Ovary (tissue), 9 donors: ENCODE data around the gene MSANTD2. TPM values are rescaled to one million over a fixed set of nuclear protein-coding genes. Genes with fewer than 3 reads are reported as not detected.

Source experiments
- DNase-seq, 5 donors: peaks; one replicate each; pipeline ENCODE4 v3.0.0-alpha.2; 2019 to 2020
- H3K27ac ChIP-seq, 2 donors: fragments of 200-600 bp; one replicate each; pipeline versions ENCODE4 v1.5.1 to v1.8.0; 2019 to 2022
- H3K27me3 ChIP-seq: fragments of 200-600 bp; one replicate; pipeline ENCODE4 v1.8.0; 2022
- H3K36me3 ChIP-seq: fragments of 200-600 bp; sonication (generic); one replicate; pipeline ENCODE4 v1.5.1; 2019
- H3K4me1 ChIP-seq: one replicate; pipeline ENCODE4 v1.8.1; 2013; ENCODE audit warnings: mild to moderate bottlenecking, moderate library complexity; ENCODE audit not compliant: insufficient read depth
- H3K4me3 ChIP-seq: fragments of 200-600 bp; sonication (generic); one replicate; pipeline ENCODE4 v1.5.1; 2017
- H3K9me3 ChIP-seq, 2 donors: fragments of 200-600 bp in 1 of 2; sonication (generic) in 1 of 2; one replicate each; pipeline versions ENCODE4 v1.5.1 to v1.8.1; 2013 to 2019; ENCODE audit warnings: mild to moderate bottlenecking in 1 of 2, moderate library complexity in 1 of 2
- EP300 ChIP-seq: sonication (generic); formaldehyde crosslinking; IDR thresholded peaks from one replicate; pipeline ENCODE4 v1.6.1; 2017; ENCODE audit warnings: antibody characterized with exemption
- POLR2A ChIP-seq: fragments of 450-650 bp; IDR thresholded peaks from one replicate; pipeline ENCODE4 v1.6.1; 2017; ENCODE audit warnings: antibody characterized with exemption, mild to moderate bottlenecking, moderate library complexity
- WGBS, 3 donors: extraction: QIAGEN DNeasy Blood & Tissue Kit in 1 of 3; methylation state at CpG; one replicate each; pipeline versions ENCODE4 v1.1.5 to v1.1.7; 2013 to 2017; 5-methylcytosine and 5-hydroxymethylcytosine counted together
- intact Hi-C, 4 donors: fragments of 100-400 bp; cut with DNase I; formaldehyde crosslinking; loops; one replicate each; pipeline versions ENCODE4 v1.11.0 to v1.15.1; 2022 to 2023
- polyA plus RNA-seq, 2 donors: library from polyadenylated mRNA; stranded (reverse); fragments of 200-250 nt in 1 of 2; fragments of 350-450 nt in 1 of 2; fragmentation: Illumina TruSeq in 1 of 2; extraction: RNeasy Lipid Tissue Mini Kit (QIAGEN cat#74804) in 1 of 2; gene quantifications; one replicate each; pipeline ENCODE4 v1.2.3, GENCODE V29; 2013 to 2014
- total RNA-seq, 7 donors: library from RNA; depleted of rRNA in 2 of 7; stranded (reverse); fragments of >200 nt in 2 of 7; fragmentation: NEBNext Ultra II Directional in 3 of 7; extraction: Animal tissue kit (Norgen Biotek cat#: 25700) in 3 of 7; gene quantifications; one replicate each; pipeline versions ENCODE4 v1.1.0 to v1.2.4, GENCODE V29; 2016 to 2023
- TF ChIP-seq, protein P1 (sequence below), 3 donors: fragments of 450-650 bp in 2 of 3; fragments of 200-600 bp in 1 of 3; IDR thresholded peaks; one replicate each; pipeline versions ENCODE4 v1.5.1 to v1.8.0; 2016 to 2022; ENCODE audit warnings: antibody characterized with exemption in 3 of 3, mild to moderate bottlenecking in 1 of 3
- donor health status: DM: no; HTN: no; CAD: no; lungs with moderate emphysema.
- donor health status: DM: no; HTN: no; CAD: no.
- donor health status: Bipolar disorder and iron deficiency.
- donor health status: DM: yes; HTN: yes; CAD: no.
- donor health status: DM: no; HTN: no; CAD: no.
- donor health status: DM: yes; HTN: yes; CAD: no.

MSANTD2 gene
- total and polyA plus RNA-seq, 9 donors: 9.9 to 19.4 (median 16.7) TPM

- Histone ChIP-seq H3K4me1 (no peaks in the 10 kb centered on the region), H3K4me3 (no peak overlapping the region), H3K9me3 (no peaks in the 10 kb centered on the region), H3K27me3 (no peaks in the 10 kb centered on the region), H3K27ac (no peak overlapping the region), H3K36me3 (no peaks in the 10 kb centered on the region)
- WGBS, 3 donors: 82 to 88% (median 86%) methylated on average over 3 of the region's 3 CpGs
- intact Hi-C loops: no loop called here
- DNase-seq: no peak
- no peak for TF ChIP-seq POLR2A
- TF ChIP-seq, protein P1, sequence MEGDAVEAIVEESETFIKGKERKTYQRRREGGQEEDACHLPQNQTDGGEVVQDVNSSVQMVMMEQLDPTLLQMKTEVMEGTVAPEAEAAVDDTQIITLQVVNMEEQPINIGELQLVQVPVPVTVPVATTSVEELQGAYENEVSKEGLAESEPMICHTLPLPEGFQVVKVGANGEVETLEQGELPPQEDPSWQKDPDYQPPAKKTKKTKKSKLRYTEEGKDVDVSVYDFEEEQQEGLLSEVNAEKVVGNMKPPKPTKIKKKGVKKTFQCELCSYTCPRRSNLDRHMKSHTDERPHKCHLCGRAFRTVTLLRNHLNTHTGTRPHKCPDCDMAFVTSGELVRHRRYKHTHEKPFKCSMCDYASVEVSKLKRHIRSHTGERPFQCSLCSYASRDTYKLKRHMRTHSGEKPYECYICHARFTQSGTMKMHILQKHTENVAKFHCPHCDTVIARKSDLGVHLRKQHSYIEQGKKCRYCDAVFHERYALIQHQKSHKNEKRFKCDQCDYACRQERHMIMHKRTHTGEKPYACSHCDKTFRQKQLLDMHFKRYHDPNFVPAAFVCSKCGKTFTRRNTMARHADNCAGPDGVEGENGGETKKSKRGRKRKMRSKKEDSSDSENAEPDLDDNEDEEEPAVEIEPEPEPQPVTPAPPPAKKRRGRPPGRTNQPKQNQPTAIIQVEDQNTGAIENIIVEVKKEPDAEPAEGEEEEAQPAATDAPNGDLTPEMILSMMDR (IDR thresholded peaks at IDR 0.05): no peak
- no peak for TF ChIP-seq EP300
Measured at GRCh38 chr11:124830749-124831148, 30.5 kb upstream of the MSANTD2 start.

DNA sequence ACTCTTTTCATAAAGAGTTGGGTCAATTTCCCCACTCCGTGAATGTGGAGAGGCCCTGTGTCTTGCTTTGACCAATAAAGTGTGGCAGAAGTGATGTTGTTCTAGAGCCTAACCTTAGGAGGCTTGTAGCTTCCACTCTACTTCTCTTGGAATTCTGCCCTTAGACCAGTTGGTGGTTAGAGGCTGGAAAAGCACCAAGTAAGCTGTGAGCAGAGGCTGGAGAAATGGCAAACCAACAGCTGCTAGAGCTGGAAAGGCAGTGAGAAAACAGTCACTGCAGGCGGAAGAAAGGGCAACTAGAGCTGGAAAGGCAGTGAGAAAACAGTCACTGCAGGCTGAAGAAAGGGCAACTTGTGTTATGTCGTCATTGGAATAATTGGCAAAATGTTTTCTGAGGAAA, 29.8 kb upstream of the MSANTD2 start:
- Histone ChIP-seq H3K4me3 (no peak overlapping the region), H3K27ac (no peak overlapping the region), H3K9me3 (no peaks in the 10 kb centered on the region), H3K27me3 (no peaks in the 10 kb centered on the region), H3K4me1 (no peaks in the 10 kb centered on the region), H3K36me3 (no peaks in the 10 kb centered on the region)
- TF ChIP-seq EP300: no peak
- no peak for DNase-seq
- WGBS, 3 donors: 48 to 66% (median 66%) methylated on average over 3 of the region's 3 CpGs
- intact Hi-C loops: no loop called here

DNA sequence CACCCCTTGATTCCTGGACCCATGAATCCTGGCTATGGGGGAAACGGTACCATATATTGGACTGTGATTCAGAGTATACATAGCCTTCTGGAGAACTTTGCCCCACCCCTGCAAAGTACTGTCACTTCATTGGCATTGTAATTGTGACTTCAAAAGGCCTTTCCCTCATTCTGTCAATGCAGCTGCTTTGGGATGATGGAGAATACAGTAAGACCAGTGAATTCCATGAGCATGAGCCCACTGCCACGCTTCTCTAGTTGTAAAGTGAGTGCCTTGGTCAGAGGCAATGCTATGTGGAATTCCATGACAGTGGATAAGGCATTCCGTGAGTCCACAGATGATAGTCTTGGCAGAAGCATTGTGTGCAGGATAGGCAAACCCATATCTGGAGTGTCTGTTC, 25.7 kb upstream of the MSANTD2 start:
- WGBS, 3 donors: 43 to 79% (median 47%) methylated on average over 3 of the region's 3 CpGs
- intact Hi-C loops: no loop called here

GRCh38 chr11:124823512-124824376, 23.5 kb upstream of the MSANTD2 start:
- H3K4me3 ChIP-seq: no peak overlapping the region
- no peak overlapping the region for H3K27ac ChIP-seq
- H3K27me3 ChIP-seq: no peaks in the 10 kb centered on the region
- H3K36me3 ChIP-seq: no peaks in the 10 kb centered on the region
- WGBS, 3 donors: 54 to 61% (median 57%) methylated on average over 8 of the region's 8 CpGs
- H3K9me3 ChIP-seq: no peaks in the 10 kb centered on the region
- DNase-seq: no peak
- intact Hi-C loops: no loop called here
- H3K4me1 ChIP-seq: no peaks in the 10 kb centered on the region
- TF ChIP-seq, protein P1 (IDR thresholded peaks at IDR 0.05): no peak
- no peak for TF ChIP-seq EP300
- no peak for TF ChIP-seq POLR2A

More for the DNA sequence above, 25.7 kb upstream of the MSANTD2 start:
- TF ChIP-seq, protein P1 (IDR thresholded peaks at IDR 0.05): no peak
- TF ChIP-seq EP300 (no peak), POLR2A (no peak)
- Histone ChIP-seq H3K4me3 (no peak overlapping the region), H3K9me3 (no peaks in the 10 kb centered on the region), H3K27me3 (no peaks in the 10 kb centered on the region), H3K36me3 (no peaks in the 10 kb centered on the region), H3K4me1 (no peaks in the 10 kb centered on the region), H3K27ac (no peak overlapping the region)
- DNase-seq: no peak

DNA sequence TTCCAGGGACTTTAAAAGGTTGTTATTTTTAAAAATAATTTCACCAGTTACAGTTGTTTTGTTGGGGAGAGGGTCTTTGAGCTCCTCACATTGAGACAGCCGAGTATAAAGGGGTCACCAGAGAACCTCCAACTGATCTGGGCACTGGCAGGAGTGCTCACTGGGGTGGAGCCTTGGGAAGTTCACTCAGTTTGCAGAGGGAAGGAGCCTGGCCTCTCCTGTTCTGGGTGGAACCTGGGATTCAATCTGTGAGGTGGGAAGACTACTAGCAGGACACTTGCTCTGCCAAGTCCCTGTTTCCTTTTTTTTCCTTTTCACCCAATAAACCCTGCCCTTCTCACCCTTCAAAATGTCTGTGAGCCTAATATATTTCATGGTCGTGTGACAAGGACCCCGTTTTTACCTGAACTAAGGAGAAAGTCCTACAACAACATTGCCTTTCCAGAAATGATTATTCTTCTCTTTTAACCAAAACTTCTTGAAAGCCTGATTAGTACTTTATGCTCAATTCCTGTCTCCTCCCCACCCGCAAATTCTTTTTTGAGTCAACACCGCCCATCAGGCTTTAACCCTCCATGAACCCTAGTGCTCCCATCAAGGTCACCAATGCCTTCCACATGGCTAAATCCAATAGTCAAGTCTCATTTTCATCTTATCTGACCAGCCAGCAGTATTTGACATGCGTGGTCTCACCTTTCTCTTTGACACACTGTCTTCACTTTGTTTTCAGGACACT, 22.0 kb upstream of the MSANTD2 start:
- no peak for DNase-seq
- no peak for TF ChIP-seq EP300
- TF ChIP-seq, protein P1 (IDR thresholded peaks at IDR 0.05): no peak
- TF ChIP-seq POLR2A: no peak

More for the DNA sequence above, 22.0 kb upstream of the MSANTD2 start:
- no peaks in the 10 kb centered on the region for H3K9me3 ChIP-seq
- H3K4me1 ChIP-seq: no peaks in the 10 kb centered on the region
- no peak overlapping the region for H3K4me3 ChIP-seq
- no peaks in the 10 kb centered on the region for H3K27me3 ChIP-seq
- no peak overlapping the region for H3K27ac ChIP-seq
- 49 to 60% (median 52%) methylated on average over 6 of the region's 6 CpGs for WGBS, 3 donors
- H3K36me3 ChIP-seq: no peaks in the 10 kb centered on the region
- intact Hi-C loops: no loop called here
